ENCODE measurements around the gene THOP1.

THOP1 gene

GRCh38 chr19:2848616-2849015 lies 63.3 kb downstream of the THOP1 start:
- H3K9ac ChIP-seq (ENCODE audit: low read length) = no peak overlapping the region
- no peak for TF ChIP-seq EZH2 (IDR thresholded peaks at IDR 0.05; ENCODE audit: borderline replicate concordance, low read length)
- no peaks in the 10 kb centered on the region for H3K4me1 ChIP-seq (ENCODE audit: insufficient read depth, low read length, severe bottlenecking)
- H3K9me2 ChIP-seq (ENCODE audit: low read depth, low read length) = no peaks in the 10 kb centered on the region
- H3K36me3 ChIP-seq (ENCODE audit: insufficient read depth, low read length) = peaks cover 25% of the 10 kb centered on the region
- no peaks in the 10 kb centered on the region for H3K79me2 ChIP-seq (ENCODE audit: insufficient read depth, low read length)
- no peak overlapping the region for H3K4me3 ChIP-seq (ENCODE audit: low read depth, low read length, poor library complexity, severe bottlenecking)
- no peak overlapping the region for H3K4me2 ChIP-seq (ENCODE audit: low read length)
- H3K9me3 ChIP-seq (ENCODE audit: low read length) = peaks cover 32% of the 10 kb centered on the region
- no peak overlapping the region for H2AFZ ChIP-seq (ENCODE audit: low read length)
- no peaks in the 10 kb centered on the region for H4K20me1 ChIP-seq (ENCODE audit: insufficient read depth, low read length)
- no peaks in the 10 kb centered on the region; the same call in 1 of the 2 replicates for H3K27me3 ChIP-seq (ENCODE audit: insufficient read depth, low read length)
- H3K27ac ChIP-seq (ENCODE audit: low read depth, low read length, poor library complexity, severe bottlenecking) = no peak overlapping the region
- H3F3A ChIP-seq (ENCODE audit: insufficient read depth, low read length) = no peaks in the 10 kb centered on the region

GRCh38 chr19:2850256-2850925 lies 65.1 kb downstream of the THOP1 start:
- Histone ChIP-seq H3K27ac (ENCODE audit: low read depth, low read length, poor library complexity, severe bottlenecking) (no peak overlapping the region), H2AFZ (ENCODE audit: low read length) (no peak overlapping the region), H3K4me2 (ENCODE audit: low read length) (no peak overlapping the region), H4K20me1 (ENCODE audit: insufficient read depth, low read length) (no peaks in the 10 kb centered on the region), H3F3A (ENCODE audit: insufficient read depth, low read length) (no peaks in the 10 kb centered on the region), H3K79me2 (ENCODE audit: insufficient read depth, low read length) (no peaks in the 10 kb centered on the region), H3K36me3 (ENCODE audit: insufficient read depth, low read length) (peaks cover 27% of the 10 kb centered on the region), H3K4me3 (ENCODE audit: low read depth, low read length, poor library complexity, severe bottlenecking) (no peak overlapping the region), H3K9me3 (ENCODE audit: low read length) (peaks cover 46% of the 10 kb centered on the region), H3K9ac (ENCODE audit: low read length) (no peak overlapping the region), H3K9me2 (ENCODE audit: low read depth, low read length) (no peaks in the 10 kb centered on the region), H3K27me3 (ENCODE audit: insufficient read depth, low read length) (no peaks in the 10 kb centered on the region; the same call in 1 of the 2 replicates), H3K4me1 (ENCODE audit: insufficient read depth, low read length, severe bottlenecking) (no peaks in the 10 kb centered on the region)
- no peak for TF ChIP-seq EZH2 (IDR thresholded peaks at IDR 0.05; ENCODE audit: borderline replicate concordance, low read length)
- no peak for TF ChIP-seq CTCF (IDR thresholded peaks at IDR 0.05; ENCODE audit: low read length)

GRCh38 chr19:2852598-2852997 lies 67.3 kb downstream of the THOP1 start:
- Histone ChIP-seq H3K27ac (ENCODE audit: low read depth, low read length, poor library complexity, severe bottlenecking) (no peak overlapping the region), H3K36me3 (ENCODE audit: insufficient read depth, low read length) (peaks cover 27% of the 10 kb centered on the region), H3K4me2 (ENCODE audit: low read length) (no peak overlapping the region), H3K27me3 (ENCODE audit: insufficient read depth, low read length) (no peaks in the 10 kb centered on the region), H3K9ac (ENCODE audit: low read length) (no peak overlapping the region), H3K9me3 (ENCODE audit: low read length) (peaks cover 50% of the 10 kb centered on the region), H3K9me2 (ENCODE audit: low read depth, low read length) (no peaks in the 10 kb centered on the region), H2AFZ (ENCODE audit: low read length) (no peak overlapping the region), H3K79me2 (ENCODE audit: insufficient read depth, low read length) (no peaks in the 10 kb centered on the region), H3K4me1 (ENCODE audit: insufficient read depth, low read length, severe bottlenecking) (no peaks in the 10 kb centered on the region), H4K20me1 (ENCODE audit: insufficient read depth, low read length) (no peaks in the 10 kb centered on the region), H3F3A (ENCODE audit: insufficient read depth, low read length) (no peaks in the 10 kb centered on the region), H3K4me3 (ENCODE audit: low read depth, low read length, poor library complexity, severe bottlenecking) (no peak overlapping the region)
- no peak for TF ChIP-seq EZH2 (IDR thresholded peaks at IDR 0.05; ENCODE audit: borderline replicate concordance, low read length)
- TF ChIP-seq CTCF (IDR thresholded peaks at IDR 0.05; ENCODE audit: low read length) = no peak
